HPDE6-E6E7 (cell line): ENCODE data around the gene RHO.

ENCODE experiments used
- DNase-seq: peaks from one replicate; pipeline ENCODE4 v3.0.0; 2011; ENCODE audit warnings: missing footprints; ENCODE audit errors: extremely low spot score

The RHO gene

DNA sequence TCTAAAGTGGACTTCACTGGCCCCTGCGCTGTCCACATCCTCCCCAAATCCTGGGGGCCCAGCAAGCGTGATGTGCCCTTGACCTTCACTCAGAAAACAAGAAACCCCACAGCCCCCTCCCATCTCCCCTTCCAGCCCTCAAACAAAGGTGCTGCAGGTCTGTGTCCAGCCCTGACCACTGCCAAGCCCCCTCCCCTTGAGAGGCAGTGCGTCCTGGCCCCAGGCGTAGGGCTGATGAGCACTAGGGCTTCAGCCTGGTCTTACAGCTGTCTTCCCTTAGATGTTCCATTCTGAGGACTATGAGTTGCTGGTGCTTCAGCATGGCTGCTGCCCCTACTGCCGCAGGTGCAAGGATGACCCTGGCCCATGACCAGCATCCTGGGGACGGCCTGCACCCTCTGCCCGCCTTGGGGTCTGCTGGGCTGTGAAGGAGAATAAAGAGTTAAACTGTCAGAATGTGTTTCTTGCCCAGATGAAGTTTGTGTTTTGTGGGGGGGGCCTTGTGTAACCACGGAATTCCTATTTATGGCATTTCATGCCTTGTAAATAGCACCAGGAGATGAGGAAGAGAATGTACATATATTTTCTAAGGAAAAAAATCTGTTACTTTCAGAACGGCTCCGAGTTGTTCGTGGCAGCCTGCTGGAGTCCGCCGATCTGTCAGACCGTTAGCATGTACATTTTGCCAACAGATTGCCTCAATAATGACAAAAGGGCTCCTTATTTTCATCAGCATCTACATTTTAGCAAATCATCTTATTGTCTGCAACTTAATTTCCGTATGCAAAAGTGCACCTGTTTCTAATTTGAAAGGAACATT is 8.3 kb upstream of the RHO start:
- no peak for DNase-seq

DNA sequence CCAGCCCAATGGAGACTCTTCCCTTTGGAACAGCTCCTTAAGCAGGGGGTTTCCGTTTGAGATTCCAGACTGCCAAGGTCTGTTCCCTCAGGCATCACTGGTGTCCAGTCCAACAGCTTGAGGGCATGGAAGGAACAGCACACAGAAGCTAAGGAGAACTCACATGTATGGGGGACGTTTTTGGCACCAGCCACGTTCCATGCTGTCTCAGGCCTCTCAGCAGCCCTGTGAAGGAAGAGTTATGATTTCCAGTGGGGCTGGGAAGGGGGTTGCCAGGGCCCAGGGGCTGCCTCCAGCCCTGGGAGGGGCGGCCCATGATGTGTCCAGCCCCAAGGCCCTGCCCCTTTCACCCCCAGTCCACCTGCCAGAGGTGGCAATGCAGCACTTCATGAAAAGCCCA is 7.5 kb upstream of the RHO start:
- no peak for DNase-seq

DNA sequence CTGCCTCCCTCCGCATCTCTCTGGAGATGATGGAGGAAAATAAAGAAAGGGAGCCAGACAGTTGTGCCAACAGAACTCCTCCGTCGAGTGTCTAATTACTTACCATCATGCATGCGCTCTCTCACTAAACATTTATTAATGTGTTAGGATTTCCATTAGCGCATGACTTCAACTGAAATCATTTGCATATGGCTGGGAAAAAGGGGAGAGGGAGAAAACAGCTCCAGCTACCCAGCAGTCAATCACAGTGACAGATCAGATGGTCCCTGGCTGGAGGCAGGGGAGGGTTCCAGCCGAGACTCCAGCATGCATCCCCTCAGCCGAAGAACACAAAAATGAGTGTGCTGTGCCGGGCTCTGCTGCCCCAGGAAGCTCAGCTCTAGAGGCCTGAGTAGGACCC is 6.8 kb upstream of the RHO start:
- no peak for DNase-seq

DNA sequence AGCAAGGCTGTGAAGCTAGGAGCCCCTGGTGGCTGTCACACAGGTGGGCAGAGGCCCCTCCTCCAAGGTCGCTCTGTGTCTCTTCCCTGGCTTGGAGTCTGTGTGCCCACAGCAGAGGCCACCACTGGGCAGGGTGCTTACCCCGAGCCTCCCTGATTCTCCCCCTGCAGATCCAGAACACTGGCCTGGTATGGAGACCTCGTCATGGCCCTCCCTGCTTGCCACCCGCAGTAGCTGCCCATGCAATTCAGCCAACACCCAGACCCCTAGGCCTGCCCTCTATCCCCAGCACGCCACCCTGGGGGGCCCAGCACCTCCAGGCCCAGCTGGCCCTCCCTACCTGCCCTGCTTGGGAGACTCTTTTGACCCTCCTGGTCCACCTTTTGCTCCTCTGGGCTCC is 5.5 kb upstream of the RHO start:
- DNase-seq, result no peak

DNA sequence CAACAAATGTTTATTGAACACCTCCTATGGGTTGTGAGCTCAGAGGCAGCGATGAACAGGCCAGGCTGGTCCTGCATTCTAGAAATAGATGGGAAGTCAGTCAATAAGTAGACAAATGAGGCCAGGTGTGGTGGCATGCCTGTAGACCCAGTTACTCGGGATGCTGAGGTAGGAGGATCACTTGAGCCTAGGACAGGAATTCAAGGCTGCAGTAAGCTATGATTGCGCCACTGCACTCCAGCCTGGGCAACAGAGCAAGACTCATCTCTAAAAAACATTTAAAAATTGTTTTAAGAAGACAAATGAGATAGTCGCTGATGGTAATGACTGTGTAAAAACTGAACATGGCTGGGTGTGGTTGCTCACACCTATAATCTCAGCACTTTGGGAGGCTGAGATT is 4.4 kb upstream of the RHO start:
- DNase-seq, result no peak

DNA sequence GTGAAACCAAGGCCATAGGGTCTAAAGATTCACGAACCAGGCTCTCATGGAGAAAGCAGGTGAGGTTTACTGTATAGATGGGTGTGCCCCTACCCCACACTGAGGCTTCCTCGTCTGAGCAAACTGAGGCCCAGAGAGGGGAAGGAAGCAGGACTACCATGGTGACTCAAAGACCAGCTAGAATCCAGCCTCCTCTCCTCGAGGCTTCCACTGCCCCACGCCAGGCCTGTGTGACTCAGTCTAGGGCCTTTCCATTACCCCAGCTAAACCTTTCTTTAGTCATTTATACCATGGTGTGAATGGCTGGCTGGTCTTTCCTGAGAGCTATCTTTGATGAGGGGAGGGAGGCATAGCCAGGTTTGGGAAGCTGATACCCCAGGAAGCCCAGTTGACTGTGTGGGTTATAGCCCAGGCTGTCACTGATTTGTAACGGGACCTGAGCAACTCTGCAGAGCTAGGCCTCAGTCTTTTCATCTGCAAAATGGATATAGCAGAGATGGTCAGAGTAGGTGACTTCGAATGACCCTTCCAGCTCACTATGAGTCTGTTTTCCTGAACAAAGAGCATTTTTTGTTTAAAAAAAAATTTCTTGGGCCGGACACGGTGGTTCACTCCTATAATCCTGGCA is 3.0 kb upstream of the RHO start:
- DNase-seq, result no peak

DNA sequence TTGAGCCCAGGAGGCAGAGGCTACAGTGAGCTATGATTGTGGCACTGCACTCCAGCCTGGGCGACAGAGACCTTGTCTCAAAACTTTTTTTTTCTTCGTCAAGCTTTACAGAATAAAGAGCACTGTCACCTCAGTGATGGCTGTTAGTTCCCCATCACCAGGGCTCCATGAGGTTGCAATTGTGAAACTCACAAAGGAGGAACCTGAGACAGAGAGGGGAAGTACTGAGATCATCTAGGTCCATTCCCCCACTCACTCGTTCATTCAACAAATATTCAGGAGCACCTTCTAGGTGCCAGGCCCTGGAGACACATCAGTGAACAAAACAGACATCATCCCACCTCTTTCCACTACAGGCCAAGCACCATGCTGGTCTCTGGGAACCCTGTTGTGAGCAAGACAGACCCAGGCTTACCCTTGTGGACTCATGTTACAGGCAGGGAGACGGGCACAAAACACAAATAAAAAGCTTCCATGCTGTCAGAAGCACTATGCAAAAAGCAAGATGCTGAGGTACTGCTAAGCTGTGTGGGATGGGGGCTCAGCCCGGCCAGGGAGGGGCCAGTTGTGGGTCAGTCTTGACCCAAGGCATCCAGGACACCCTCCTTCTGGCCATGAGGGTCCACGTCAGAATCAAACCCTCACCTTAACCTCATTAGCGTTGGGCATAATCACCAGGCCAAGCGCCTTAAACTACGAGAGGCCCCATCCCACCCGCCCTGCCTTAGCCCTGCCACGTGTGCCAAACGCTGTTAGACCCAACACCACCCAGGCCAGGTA is 2.1 kb upstream of the RHO start:
- DNase-seq, result no peak

DNA sequence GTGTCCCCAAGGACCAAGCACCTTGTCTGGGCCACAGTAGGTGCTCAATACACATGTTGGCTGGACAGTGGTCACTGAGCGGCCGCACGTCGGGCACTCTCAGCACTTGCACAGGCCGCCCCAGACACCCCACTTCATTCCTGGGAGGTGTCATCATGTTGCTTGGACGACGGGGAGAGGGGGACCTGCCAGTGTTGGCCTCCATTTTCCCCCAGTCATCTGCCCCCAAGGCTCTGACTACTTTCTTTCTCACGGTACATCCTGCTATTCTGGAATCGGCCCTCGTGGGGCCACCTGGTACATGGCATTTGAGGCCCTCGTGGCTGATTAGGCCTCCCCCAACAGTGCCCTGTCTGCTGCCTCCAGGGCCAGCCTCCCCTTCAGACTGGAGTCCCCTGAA is 1.2 kb upstream of the RHO start:
- DNase-seq, result no peak

DNA sequence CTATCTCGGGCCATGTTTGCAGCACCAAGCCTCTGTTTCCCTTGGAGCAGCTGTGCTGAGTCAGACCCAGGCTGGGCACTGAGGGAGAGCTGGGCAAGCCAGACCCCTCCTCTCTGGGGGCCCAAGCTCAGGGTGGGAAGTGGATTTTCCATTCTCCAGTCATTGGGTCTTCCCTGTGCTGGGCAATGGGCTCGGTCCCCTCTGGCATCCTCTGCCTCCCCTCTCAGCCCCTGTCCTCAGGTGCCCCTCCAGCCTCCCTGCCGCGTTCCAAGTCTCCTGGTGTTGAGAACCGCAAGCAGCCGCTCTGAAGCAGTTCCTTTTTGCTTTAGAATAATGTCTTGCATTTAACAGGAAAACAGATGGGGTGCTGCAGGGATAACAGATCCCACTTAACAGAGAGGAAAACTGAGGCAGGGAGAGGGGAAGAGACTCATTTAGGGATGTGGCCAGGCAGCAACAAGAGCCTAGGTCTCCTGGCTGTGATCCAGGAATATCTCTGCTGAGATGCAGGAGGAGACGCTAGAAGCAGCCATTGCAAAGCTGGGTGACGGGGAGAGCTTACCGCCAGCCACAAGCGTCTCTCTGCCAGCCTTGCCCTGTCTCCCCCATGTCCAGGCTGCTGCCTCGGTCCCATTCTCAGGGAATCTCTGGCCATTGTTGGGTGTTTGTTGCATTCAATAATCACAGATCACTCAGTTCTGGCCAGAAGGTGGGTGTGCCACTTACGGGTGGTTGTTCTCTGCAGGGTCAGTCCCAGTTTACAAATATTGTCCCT is 1.2 kb downstream of the RHO start:
- DNase-seq, result no peak

DNA sequence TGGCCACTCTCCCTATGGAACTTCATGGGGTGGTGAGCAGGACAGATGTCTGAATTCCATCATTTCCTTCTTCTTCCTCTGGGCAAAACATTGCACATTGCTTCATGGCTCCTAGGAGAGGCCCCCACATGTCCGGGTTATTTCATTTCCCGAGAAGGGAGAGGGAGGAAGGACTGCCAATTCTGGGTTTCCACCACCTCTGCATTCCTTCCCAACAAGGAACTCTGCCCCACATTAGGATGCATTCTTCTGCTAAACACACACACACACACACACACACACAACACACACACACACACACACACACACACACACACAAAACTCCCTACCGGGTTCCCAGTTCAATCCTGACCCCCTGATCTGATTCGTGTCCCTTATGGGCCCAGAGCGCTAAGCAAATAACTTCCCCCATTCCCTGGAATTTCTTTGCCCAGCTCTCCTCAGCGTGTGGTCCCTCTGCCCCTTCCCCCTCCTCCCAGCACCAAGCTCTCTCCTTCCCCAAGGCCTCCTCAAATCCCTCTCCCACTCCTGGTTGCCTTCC is 1.9 kb downstream of the RHO start:
- DNase-seq, result no peak

DNA sequence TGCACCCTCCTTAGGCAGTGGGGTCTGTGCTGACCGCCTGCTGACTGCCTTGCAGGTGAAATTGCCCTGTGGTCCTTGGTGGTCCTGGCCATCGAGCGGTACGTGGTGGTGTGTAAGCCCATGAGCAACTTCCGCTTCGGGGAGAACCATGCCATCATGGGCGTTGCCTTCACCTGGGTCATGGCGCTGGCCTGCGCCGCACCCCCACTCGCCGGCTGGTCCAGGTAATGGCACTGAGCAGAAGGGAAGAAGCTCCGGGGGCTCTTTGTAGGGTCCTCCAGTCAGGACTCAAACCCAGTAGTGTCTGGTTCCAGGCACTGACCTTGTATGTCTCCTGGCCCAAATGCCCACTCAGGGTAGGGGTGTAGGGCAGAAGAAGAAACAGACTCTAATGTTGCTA is 2.4 kb downstream of the RHO start:
- no peak for DNase-seq

DNA sequence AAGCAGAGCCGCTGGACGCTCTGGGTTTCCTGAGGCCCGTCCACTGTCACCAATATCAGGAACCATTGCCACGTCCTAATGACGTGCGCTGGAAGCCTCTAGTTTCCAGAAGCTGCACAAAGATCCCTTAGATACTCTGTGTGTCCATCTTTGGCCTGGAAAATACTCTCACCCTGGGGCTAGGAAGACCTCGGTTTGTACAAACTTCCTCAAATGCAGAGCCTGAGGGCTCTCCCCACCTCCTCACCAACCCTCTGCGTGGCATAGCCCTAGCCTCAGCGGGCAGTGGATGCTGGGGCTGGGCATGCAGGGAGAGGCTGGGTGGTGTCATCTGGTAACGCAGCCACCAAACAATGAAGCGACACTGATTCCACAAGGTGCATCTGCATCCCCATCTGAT is 3.3 kb downstream of the RHO start:
- DNase-seq, result no peak

DNA sequence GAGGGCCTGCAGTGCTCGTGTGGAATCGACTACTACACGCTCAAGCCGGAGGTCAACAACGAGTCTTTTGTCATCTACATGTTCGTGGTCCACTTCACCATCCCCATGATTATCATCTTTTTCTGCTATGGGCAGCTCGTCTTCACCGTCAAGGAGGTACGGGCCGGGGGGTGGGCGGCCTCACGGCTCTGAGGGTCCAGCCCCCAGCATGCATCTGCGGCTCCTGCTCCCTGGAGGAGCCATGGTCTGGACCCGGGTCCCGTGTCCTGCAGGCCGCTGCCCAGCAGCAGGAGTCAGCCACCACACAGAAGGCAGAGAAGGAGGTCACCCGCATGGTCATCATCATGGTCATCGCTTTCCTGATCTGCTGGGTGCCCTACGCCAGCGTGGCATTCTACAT is 3.8 kb downstream of the RHO start:
- no peak for DNase-seq

DNA sequence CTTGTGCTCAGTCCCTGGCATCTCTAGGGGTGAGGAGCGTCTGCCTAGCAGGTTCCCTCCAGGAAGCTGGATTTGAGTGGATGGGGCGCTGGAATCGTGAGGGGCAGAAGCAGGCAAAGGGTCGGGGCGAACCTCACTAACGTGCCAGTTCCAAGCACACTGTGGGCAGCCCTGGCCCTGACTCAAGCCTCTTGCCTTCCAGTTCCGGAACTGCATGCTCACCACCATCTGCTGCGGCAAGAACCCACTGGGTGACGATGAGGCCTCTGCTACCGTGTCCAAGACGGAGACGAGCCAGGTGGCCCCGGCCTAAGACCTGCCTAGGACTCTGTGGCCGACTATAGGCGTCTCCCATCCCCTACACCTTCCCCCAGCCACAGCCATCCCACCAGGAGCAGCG is 5.0 kb downstream of the RHO start:
- no peak for DNase-seq

DNA sequence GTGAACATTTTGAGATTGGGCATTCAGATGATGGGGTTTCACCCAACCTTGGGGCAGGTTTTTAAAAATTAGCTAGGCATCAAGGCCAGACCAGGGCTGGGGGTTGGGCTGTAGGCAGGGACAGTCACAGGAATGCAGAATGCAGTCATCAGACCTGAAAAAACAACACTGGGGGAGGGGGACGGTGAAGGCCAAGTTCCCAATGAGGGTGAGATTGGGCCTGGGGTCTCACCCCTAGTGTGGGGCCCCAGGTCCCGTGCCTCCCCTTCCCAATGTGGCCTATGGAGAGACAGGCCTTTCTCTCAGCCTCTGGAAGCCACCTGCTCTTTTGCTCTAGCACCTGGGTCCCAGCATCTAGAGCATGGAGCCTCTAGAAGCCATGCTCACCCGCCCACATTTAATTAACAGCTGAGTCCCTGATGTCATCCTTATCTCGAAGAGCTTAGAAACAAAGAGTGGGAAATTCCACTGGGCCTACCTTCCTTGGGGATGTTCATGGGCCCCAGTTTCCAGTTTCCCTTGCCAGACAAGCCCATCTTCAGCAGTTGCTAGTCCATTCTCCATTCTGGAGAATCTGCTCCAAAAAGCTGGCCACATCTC is 6.1 kb downstream of the RHO start:
- no peak for DNase-seq

DNA sequence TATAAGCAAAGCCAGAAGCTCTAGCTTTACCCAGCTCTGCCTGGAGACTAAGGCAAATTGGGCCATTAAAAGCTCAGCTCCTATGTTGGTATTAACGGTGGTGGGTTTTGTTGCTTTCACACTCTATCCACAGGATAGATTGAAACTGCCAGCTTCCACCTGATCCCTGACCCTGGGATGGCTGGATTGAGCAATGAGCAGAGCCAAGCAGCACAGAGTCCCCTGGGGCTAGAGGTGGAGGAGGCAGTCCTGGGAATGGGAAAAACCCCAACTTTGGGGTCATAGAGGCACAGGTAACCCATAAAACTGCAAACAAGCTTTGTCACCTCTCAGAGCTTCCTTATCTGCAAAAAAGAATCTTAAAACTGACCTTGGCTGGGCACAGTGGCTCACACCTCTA is 6.6 kb downstream of the RHO start:
- DNase-seq, result no peak

DNA sequence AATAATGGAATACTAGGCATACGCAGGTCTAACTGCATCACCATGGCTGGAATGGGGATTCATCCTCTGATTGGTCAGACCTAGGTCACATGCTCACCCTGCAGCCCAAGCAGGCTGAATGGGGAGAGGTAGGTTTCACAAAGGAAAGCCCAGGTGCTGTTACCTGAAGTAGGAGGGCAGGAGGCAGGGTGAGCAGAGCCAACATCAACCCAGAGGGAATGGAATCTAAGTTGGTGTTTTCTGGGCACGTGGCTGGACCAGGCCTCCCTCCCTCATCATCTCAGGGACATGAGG is 7.9 kb downstream of the RHO start:
- no peak for DNase-seq

DNA sequence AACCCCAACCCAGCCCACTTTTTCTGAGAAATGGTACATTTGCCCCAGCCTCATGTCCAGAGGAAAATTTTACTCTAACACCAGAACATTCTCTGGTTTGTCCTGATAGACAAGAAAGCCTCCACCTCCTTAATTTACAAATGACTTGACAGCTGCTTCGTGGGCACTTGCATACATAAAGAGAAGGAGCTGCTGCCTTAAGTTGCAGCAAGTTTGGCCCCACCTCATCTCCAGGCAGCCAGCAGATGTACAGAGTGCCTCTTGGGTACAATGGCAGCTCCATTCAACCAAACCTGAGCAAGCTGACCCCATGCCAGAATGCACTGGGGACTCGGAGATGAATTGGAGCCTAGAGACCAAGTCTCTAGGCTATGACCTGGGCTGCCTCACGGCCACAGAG is 8.4 kb downstream of the RHO start:
- no peak for DNase-seq

DNA sequence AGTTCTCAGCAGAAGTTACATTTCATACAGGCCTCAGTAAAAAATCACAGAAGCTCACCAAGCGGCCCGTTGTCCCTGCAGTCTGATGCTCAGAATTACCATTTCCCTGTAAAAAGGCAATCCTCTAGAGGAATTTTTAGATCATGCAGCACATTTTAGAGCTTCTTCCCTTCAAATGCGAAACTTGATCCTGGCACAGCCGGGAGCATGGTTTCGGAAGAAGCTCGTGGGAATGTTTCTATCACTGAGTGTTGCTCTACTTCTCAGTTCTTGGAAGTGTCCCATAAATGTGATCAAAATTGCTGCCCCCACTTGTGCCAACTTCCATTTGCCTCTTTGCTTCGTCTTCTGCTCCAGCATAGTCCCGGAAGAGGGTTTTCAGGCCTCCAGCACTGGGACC is 10.8 kb downstream of the RHO start:
- no peak for DNase-seq

DNA sequence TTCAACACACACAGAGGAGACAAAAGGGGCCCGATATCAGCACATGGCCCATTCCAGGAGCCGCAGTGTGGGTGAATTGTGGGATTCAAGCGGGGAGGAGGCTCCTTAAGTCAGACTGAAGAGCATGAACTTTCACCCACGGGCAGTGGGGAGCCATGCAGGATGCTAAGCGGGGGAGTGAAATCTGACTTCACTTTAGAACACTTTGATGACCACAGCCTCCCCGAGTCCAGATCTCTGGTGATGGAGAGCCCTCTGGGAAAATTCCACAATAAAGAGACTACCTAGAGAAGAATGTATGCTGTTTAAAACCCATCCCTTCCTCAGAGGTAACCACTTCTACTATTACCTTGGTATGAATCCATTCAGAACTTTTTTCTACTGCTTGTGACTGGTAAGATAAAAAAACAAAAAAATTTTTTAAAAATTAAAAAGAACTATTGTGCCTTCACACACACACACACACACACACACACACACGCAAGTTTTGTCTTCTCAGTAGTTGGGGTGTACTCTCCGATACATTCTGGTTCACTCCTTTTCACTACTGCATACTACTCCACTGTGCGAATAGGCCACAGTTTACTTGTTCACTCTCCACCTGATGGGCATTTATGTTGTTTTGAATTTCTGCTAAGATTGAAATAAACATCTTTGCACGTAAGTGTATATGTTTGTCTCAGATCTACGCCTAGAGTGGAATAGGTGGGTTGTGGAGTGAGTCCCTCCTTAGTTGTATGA is 12.5 kb downstream of the RHO start:
- no peak for DNase-seq

DNA sequence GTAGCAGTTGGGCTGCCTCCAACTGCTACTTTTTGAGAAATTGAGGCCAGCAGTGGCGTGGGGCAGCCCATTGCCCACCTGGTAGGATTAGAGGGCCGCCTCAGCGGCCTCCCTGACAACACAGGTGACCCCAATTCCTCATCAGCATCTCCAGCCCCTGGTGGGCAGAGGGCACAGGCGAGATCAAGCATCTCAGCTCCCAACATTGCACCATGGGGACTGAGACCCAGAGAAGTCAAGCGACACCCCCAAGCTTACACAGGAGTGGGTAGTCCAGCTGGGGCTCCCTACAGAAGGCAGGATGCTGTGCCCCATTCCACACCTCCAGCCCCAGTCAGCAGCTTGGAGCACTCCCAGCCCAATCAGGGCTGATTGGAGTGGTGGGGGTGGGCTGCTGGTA is 14.3 kb downstream of the RHO start:
- DNase-seq, result no peak
